ENCODE data around the gene IL18RAP. TPM values are rescaled to one million over a fixed set of nuclear protein-coding genes. Genes with fewer than 3 reads are reported as not detected.

Gene IL18RAP
- total RNA-seq, 1 donor from 2014 or later: 1.2 TPM

DNA sequence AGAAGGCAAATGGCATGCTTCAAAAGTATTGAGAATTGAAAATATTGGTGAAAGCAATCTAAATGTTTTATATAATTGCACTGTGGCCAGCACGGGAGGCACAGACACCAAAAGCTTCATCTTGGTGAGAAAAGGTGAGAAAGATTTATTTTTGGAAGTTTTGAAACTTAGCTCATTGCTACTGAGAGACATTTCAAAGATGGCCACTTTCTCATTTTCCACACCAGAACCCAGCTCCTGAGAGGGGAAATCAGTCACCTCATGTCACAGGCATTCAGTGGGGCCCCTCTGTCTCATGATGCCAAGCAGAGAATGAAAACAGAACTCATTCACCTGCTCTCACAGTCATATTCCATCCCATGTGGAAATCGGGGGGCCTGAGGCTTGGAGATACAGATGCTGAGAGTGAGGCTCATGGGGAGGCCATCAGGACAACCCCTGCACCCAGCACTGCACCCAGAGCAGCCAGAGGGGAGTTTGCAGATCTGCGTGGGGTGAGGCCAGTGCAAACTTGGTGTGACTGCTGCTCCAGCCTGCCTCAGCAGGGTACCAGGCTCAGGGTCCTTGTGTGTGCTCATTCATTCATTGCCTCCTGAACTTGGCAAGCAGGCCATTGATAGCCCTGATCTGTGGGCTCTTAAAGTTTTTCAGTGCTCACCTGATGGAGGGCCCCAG is 36.0 kb upstream of the IL18RAP start:
- Mint-ChIP-seq H3K27me3 (no peaks in the 10 kb centered on the region), H3K9me3 (peaks cover 12% of the 10 kb centered on the region), H3K4me1 (ENCODE audit: unreplicated experiment) (no peaks in the 10 kb centered on the region), H3K4me3 (no peak overlapping the region), H3K27ac (no peak overlapping the region), H3K36me3 (no peaks in the 10 kb centered on the region)
- TF ChIP-seq, protein P1, sequence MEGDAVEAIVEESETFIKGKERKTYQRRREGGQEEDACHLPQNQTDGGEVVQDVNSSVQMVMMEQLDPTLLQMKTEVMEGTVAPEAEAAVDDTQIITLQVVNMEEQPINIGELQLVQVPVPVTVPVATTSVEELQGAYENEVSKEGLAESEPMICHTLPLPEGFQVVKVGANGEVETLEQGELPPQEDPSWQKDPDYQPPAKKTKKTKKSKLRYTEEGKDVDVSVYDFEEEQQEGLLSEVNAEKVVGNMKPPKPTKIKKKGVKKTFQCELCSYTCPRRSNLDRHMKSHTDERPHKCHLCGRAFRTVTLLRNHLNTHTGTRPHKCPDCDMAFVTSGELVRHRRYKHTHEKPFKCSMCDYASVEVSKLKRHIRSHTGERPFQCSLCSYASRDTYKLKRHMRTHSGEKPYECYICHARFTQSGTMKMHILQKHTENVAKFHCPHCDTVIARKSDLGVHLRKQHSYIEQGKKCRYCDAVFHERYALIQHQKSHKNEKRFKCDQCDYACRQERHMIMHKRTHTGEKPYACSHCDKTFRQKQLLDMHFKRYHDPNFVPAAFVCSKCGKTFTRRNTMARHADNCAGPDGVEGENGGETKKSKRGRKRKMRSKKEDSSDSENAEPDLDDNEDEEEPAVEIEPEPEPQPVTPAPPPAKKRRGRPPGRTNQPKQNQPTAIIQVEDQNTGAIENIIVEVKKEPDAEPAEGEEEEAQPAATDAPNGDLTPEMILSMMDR (conservative IDR thresholded peaks at IDR 0.05): no peak
- DNase-seq (ENCODE audit: extremely low spot score, unreplicated experiment): no peak

DNA sequence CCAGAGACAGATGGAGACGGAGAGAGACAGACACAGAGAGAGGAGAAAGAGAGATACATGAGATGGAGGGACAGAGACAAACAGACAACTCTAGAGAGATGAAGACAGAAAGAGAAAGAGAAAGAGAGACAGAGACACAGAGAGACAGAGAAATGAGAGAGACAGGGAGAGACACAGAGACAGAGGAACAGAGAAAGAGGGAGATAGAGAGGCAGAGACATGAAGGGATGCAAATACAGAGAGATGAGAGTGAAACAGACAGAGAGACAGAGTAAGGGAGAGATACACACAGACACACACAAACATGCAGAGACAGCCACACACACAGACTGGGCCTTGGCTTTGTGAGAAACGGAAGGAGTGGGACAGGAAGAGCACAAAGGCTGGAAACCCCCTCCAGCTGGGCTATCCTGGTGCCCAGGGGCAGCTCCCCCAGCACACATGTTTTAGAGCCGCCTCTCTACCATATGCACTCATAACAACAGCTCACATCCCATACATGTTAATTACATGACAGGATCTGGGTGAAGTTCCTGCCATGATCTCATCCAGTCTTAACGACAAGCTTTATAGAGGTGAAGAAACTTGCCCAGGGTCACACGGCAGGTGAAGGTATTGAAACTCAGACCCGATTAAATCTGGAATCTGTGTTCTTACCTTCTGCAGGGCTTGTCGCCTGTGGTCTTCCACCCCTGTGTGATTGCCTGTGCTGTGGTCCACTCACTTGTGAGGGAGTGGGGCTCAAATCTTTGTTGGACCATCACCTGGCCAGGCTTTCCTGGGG is 35.0 kb upstream of the IL18RAP start:
- Mint-ChIP-seq H3K4me1 (ENCODE audit: unreplicated experiment) (no peaks in the 10 kb centered on the region), H3K27ac (no peak overlapping the region)
- TF ChIP-seq, protein P1 (conservative IDR thresholded peaks at IDR 0.05): no peak

DNA sequence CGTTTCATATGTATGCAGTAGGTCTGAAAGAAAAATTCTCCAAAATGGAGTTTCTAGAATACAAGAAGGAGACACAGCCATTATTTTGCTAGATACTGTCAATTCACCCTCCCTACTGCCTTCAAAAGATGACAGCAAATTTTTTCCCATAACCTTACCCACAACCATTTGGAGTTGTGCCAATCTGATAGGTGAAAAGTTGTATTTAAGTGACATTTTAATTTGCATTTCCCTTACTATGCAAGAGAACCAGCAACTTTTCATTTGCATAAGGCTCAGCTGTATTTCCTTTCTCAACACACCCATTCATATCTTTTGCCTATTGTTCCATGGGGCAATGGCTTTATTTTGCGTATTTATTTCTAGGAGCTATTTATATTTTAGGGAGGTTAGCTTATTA is 31.4 kb upstream of the IL18RAP start:
- TF ChIP-seq, protein P1 (conservative IDR thresholded peaks at IDR 0.05): no peak
- DNase-seq (ENCODE audit: extremely low spot score, unreplicated experiment): no peak
- Mint-ChIP-seq H3K4me3 (no peak overlapping the region), H3K36me3 (no peaks in the 10 kb centered on the region), H3K27me3 (peaks cover 7% of the 10 kb centered on the region), H3K9me3 (no peaks in the 10 kb centered on the region), H3K27ac (no peak overlapping the region), H3K4me1 (ENCODE audit: unreplicated experiment) (no peaks in the 10 kb centered on the region)

More for the DNA sequence above, 35.0 kb upstream of the IL18RAP start:
- peaks cover 12% of the 10 kb centered on the region for H3K9me3 Mint-ChIP-seq
- no peak overlapping the region for H3K4me3 Mint-ChIP-seq
- no peak for DNase-seq (ENCODE audit: extremely low spot score, unreplicated experiment)
- peaks cover under 1% of the 10 kb centered on the region for H3K27me3 Mint-ChIP-seq
- no peaks in the 10 kb centered on the region for H3K36me3 Mint-ChIP-seq

DNA sequence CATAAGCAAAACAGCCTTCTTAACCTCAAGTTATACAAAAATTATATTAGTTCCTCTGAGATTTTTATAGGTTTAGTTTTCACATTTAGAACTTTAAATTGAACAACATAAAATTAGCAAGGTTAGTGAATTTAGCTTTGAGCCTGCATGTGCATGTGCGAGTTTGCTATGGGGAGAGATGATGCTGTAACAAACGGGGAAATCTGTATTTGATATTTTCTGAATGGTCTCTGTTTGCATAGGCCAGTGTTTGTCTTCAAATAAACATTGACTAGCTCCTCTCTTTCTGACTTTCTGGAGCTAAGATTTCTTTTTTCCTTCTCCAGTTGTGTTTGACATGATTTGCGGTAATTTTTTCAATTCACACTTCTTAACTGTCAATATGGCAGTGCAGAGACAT is 30.9 kb upstream of the IL18RAP start:
- no peak overlapping the region for H3K4me3 Mint-ChIP-seq
- H3K36me3 Mint-ChIP-seq: no peaks in the 10 kb centered on the region
- no peak overlapping the region for H3K27ac Mint-ChIP-seq
- H3K27me3 Mint-ChIP-seq: peaks cover 7% of the 10 kb centered on the region
- DNase-seq (ENCODE audit: extremely low spot score, unreplicated experiment): no peak
- TF ChIP-seq, protein P1 (conservative IDR thresholded peaks at IDR 0.05): no peak
- no peaks in the 10 kb centered on the region for H3K4me1 Mint-ChIP-seq (ENCODE audit: unreplicated experiment)
- H3K9me3 Mint-ChIP-seq: no peaks in the 10 kb centered on the region

DNA sequence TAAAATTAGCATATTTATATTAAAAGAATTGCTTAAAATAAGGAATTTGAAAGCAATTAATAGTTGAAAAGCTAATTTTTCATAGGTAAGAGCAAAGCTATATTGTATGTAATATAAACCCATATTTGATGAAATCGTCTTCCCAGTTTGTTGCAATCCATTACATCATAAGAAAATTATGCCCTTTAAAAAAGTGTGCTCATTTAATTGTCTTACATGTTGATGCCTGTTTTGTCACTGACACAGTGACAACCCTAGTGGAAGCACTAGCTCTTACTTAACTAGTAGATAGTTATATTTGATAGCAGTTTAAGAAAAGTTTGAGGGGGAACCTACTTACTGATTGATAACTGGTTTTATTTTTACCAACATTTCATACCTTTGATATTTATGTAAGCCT is 30.0 kb upstream of the IL18RAP start:
- Mint-ChIP-seq H3K4me3 (no peak overlapping the region), H3K36me3 (no peaks in the 10 kb centered on the region), H3K27ac (no peak overlapping the region), H3K27me3 (peaks cover 7% of the 10 kb centered on the region), H3K4me1 (ENCODE audit: unreplicated experiment) (no peaks in the 10 kb centered on the region), H3K9me3 (no peaks in the 10 kb centered on the region)
- no peak for DNase-seq (ENCODE audit: extremely low spot score, unreplicated experiment)
- TF ChIP-seq, protein P1 (conservative IDR thresholded peaks at IDR 0.05): no peak

Data from type B pancreatic cell (in vitro differentiated cells).